HUDEP-2 (cell line): ENCODE data around the gene INO80C.

Experiments
- DNase-seq, 76 experiments: peaks; one replicate each; lab custom pipeline; 2025; ENCODE audit not compliant: unreplicated experiment in 76 of 76; lab: John Stamatoyannopoulos, UW

Gene INO80C

GRCh38 chr18:35497370-35498197, at the start of gene INO80C:
Gene INO80C, minus strand, starts transcription at chr18:35497960. Its CDS starts 86 bp downstream, at chr18:35497874.
- DNase-seq: peak; percentile 35 to 98 (median 86)

GRCh38 chr18:35547008-35547605, 49.3 kb upstream of the INO80C start:
- DNase-seq: no peak

GRCh38 chr18:35542356-35542755, 44.6 kb upstream of the INO80C start:
- no peak for DNase-seq

GRCh38 chr18:35535297-35535696, 37.5 kb upstream of the INO80C start:
- DNase-seq: no peak

GRCh38 chr18:35533916-35534405, 36.2 kb upstream of the INO80C start:
- no peak for DNase-seq

GRCh38 chr18:35528749-35529274, 31.1 kb upstream of the INO80C start:
- no peak for DNase-seq

GRCh38 chr18:35526495-35527059, 28.8 kb upstream of the INO80C start:
- DNase-seq: no peak

GRCh38 chr18:35525795-35526494, 28.2 kb upstream of the INO80C start:
- no peak for DNase-seq

GRCh38 chr18:35524226-35524625, 26.5 kb upstream of the INO80C start:
- DNase-seq: no peak

GRCh38 chr18:35522130-35522959, 24.6 kb upstream of the INO80C start:
- no peak for DNase-seq

- DNase-seq: no peak
These were observed 23.4 kb upstream of the INO80C start for GRCh38 chr18:35521133-35521532.

GRCh38 chr18:35519148-35519899, 21.6 kb upstream of the INO80C start:
- no peak for DNase-seq

GRCh38 chr18:35517715-35518114, 20.0 kb upstream of the INO80C start:
- DNase-seq: no peak

- no peak for DNase-seq
These were observed 19.0 kb upstream of the INO80C start for GRCh38 chr18:35516789-35517188.

GRCh38 chr18:35516351-35516750, 18.6 kb upstream of the INO80C start:
- DNase-seq: no peak

GRCh38 chr18:35515460-35516130, 17.8 kb upstream of the INO80C start:
- DNase-seq: no peak

GRCh38 chr18:35514752-35515459, 17.1 kb upstream of the INO80C start:
- no peak for DNase-seq

- DNase-seq: no peak
These were observed 16.5 kb upstream of the INO80C start for GRCh38 chr18:35514283-35514682.
